ENCODE data around the gene ZNF184.

The ZNF184 gene

DNA sequence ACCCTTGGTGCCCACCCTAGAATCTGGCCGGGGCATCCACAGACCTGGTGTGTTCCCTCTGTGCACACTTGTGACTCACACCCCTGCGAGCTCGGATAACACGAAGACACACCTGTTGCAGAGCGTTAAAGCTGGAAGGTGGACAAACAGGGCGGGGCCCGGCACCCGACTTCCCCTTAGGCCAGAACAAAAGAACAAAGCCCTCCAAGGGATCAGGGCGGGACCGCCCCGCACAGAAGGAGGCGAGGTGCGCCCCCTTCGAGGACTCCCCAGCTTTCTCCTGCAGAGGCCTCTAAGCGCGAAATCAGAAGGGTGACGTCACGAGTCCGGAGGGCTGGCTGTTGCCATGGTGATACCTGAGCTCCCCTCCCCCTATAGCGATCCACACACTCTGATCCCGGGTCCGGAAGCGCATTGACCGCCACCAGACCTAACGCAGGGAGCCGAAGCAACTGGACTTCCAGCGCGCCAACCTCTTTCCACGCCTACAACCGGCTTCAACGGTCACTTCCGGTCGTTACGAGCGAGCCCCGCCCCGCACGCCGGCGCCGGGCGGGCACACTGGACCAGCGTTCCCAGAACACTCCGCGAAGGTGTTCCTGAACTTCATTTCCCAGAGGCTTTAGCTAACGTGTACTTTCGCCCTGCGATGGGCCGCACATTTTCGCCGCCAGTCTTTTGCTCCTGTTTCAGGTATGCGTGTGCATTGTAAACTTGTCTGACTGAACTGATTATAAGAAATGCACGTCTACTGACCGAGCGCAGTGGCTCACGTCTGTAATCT is at the start of gene ZNF184:
TSS of gene ZNF184 (minus strand) at position 489 of the 784 bp plus-strand sequence. CDS start 811 bp downstream, outside the sequence.
- H3K9me3 ChIP-seq (ENCODE audit: control insufficient read depth, insufficient read depth, low read length): no peaks in the 10 kb centered on the region
- H3K36me3 ChIP-seq (ENCODE audit: control insufficient read depth, insufficient read depth, low read length): 0 out of 2 replicates have a peak, but pooled peaks cover 13% of the 10 kb centered on the region
- H3K27ac ChIP-seq (ENCODE audit: low read depth, low read length): peak within 1 kb of the TSS; percentile 86
- H3K4me3 ChIP-seq (ENCODE audit: low read depth, low read length): peak within 1 kb of the TSS; percentile 87
- H3K4me1 ChIP-seq (ENCODE audit: control insufficient read depth, insufficient read depth, low read length): peaks cover 8% of the 10 kb centered on the region; the same call in 1 of the 2 replicates
- H3K9ac ChIP-seq (ENCODE audit: low read depth, low read length): peak within 1 kb of the TSS; percentile 89
- peaks cover 14% of the 10 kb centered on the region for H3K27me3 ChIP-seq (ENCODE audit: control insufficient read depth, insufficient read depth, low read length)

DNA sequence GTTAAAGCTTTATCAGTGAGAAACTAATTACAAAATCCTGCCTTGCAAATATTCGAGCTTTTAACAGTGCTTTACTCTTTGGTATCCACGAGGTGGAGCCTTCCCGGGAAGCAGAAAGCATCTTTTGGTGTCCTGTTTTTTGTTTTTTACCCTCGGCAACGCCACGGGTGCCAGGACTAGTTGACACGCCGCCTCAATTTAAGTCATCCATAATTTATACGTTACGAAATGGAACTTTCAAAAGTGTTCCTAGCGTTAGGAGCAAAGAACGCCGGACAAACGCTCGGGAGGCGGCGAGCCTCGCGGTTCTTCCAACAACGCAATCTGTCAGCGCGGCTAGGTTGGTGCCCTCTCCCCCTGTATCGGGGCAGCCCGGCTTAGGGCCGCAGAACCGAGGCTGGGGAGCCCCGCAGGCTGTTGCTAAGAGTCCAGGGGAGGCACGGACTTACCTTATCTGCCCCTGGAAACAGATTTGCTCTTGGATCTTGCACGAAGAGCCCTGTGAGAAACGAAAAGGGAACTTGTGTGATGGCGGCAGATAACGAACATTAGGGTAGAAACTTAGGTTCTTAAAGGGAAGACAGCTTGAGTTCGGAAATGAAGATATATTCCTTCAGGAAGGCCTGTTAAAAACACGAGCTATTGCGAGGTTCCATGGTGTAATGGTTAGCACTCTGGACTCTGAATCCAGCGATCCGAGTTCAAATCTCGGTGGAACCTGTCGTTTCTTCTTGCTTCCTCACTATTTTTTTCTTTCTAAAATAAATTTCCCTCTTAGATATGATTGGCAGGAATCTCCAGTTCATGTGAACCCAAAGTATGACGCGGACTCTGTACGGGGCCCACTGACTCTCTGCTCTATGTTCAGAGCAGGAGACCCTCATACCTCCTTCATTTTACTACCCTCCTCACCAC is 46.2 kb upstream of the ZNF184 start:
- no peaks in the 10 kb centered on the region for H3K9me3 ChIP-seq (ENCODE audit: control insufficient read depth, insufficient read depth, low read length)
- H3K36me3 ChIP-seq (ENCODE audit: control insufficient read depth, insufficient read depth, low read length): no peaks in the 10 kb centered on the region
- H3K4me1 ChIP-seq (ENCODE audit: control insufficient read depth, insufficient read depth, low read length): no peaks in the 10 kb centered on the region
- H3K27me3 ChIP-seq (ENCODE audit: control insufficient read depth, insufficient read depth, low read length): peaks cover 15% of the 10 kb centered on the region; the same call in 1 of the 2 replicates
- H3K9ac ChIP-seq (ENCODE audit: low read depth, low read length): peak overlapping the region; percentile 66
- peak overlapping the region; percentile 87 for H3K4me3 ChIP-seq (ENCODE audit: low read depth, low read length)
- H3K27ac ChIP-seq (ENCODE audit: low read depth, low read length): peak overlapping the region; percentile 30

GRCh38 chr6:27517928-27518787 is 45.3 kb upstream of the ZNF184 start:
- Histone ChIP-seq H3K4me3 (ENCODE audit: low read depth, low read length) (peak overlapping the region; percentile 87), H3K27me3 (ENCODE audit: control insufficient read depth, insufficient read depth, low read length) (peaks cover 17% of the 10 kb centered on the region; the same call in 1 of the 2 replicates), H3K9me3 (ENCODE audit: control insufficient read depth, insufficient read depth, low read length) (no peaks in the 10 kb centered on the region), H3K36me3 (ENCODE audit: control insufficient read depth, insufficient read depth, low read length) (no peaks in the 10 kb centered on the region), H3K27ac (ENCODE audit: low read depth, low read length) (no peak overlapping the region), H3K9ac (ENCODE audit: low read depth, low read length) (no peak overlapping the region), H3K4me1 (ENCODE audit: control insufficient read depth, insufficient read depth, low read length) (no peaks in the 10 kb centered on the region)

DNA sequence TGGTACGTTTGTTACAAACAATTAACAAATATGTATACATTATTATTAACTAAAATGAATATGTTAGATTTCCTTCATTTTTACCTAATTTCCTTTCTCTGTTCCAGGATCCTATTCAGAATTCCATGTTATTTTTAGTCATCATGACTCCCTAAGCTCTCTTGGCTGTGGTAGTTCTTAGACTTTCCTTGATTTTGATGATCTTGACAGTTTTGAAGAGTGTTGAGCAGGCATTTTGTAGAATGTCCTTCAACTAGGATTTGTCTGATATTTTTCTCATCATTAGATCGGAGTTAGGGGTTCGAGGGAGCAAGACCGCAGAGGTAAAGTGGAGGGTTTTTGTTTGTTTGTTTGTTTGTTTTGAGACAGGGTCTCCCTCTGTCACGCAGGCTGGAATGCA is 44.3 kb upstream of the ZNF184 start:
- Histone ChIP-seq H3K36me3 (ENCODE audit: control insufficient read depth, insufficient read depth, low read length) (no peaks in the 10 kb centered on the region), H3K27ac (ENCODE audit: low read depth, low read length) (no peak overlapping the region), H3K4me3 (ENCODE audit: low read depth, low read length) (no peak overlapping the region), H3K9me3 (ENCODE audit: control insufficient read depth, insufficient read depth, low read length) (no peaks in the 10 kb centered on the region), H3K4me1 (ENCODE audit: control insufficient read depth, insufficient read depth, low read length) (no peaks in the 10 kb centered on the region), H3K27me3 (ENCODE audit: control insufficient read depth, insufficient read depth, low read length) (peaks cover 17% of the 10 kb centered on the region; the same call in 1 of the 2 replicates), H3K9ac (ENCODE audit: low read depth, low read length) (no peak overlapping the region)

DNA sequence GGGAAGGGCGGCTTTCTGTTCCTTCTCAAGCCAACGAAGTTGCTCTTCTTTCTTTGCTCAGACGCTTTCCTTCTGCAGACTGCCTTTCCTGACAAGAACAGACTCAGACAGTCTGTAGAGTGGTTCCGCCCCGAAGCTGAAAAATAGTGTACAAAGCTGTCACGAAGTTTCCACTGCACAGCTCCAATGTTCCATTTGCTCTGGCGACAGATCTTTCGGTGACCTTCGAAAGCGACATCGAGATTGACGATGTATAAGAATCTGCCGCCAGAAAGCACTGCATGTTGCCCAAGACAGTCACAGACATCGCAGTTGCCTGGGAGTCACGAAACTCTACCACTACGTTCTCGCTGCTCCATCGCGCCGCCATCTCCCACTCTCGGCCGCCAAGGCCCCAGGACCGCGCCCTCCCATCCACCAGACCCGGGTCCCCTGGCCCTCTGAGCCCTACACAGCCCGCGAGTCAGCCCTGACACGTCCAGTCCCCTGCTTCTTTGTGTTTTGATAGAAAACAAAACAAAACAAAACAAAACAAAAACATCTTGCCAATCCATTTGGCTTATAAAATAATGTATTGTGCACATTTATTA is 42.1 kb upstream of the ZNF184 start:
- no peaks in the 10 kb centered on the region for H3K4me1 ChIP-seq (ENCODE audit: control insufficient read depth, insufficient read depth, low read length)
- H3K27me3 ChIP-seq (ENCODE audit: control insufficient read depth, insufficient read depth, low read length): peaks cover 17% of the 10 kb centered on the region; the same call in 1 of the 2 replicates
- no peak overlapping the region for H3K9ac ChIP-seq (ENCODE audit: low read depth, low read length)
- H3K36me3 ChIP-seq (ENCODE audit: control insufficient read depth, insufficient read depth, low read length): no peaks in the 10 kb centered on the region
- peak overlapping the region; percentile 41; the same call in 1 of the 2 replicates for H3K4me3 ChIP-seq (ENCODE audit: low read depth, low read length)
- H3K9me3 ChIP-seq (ENCODE audit: control insufficient read depth, insufficient read depth, low read length): no peaks in the 10 kb centered on the region
- H3K27ac ChIP-seq (ENCODE audit: low read depth, low read length): no peak overlapping the region

- Histone ChIP-seq H3K4me3 (ENCODE audit: low read depth, low read length) (no peak overlapping the region), H3K27me3 (ENCODE audit: control insufficient read depth, insufficient read depth, low read length) (peaks cover 17% of the 10 kb centered on the region; the same call in 1 of the 2 replicates)
Measured at GRCh38 chr6:27512525-27512924, 39.6 kb upstream of the ZNF184 start.

DNA sequence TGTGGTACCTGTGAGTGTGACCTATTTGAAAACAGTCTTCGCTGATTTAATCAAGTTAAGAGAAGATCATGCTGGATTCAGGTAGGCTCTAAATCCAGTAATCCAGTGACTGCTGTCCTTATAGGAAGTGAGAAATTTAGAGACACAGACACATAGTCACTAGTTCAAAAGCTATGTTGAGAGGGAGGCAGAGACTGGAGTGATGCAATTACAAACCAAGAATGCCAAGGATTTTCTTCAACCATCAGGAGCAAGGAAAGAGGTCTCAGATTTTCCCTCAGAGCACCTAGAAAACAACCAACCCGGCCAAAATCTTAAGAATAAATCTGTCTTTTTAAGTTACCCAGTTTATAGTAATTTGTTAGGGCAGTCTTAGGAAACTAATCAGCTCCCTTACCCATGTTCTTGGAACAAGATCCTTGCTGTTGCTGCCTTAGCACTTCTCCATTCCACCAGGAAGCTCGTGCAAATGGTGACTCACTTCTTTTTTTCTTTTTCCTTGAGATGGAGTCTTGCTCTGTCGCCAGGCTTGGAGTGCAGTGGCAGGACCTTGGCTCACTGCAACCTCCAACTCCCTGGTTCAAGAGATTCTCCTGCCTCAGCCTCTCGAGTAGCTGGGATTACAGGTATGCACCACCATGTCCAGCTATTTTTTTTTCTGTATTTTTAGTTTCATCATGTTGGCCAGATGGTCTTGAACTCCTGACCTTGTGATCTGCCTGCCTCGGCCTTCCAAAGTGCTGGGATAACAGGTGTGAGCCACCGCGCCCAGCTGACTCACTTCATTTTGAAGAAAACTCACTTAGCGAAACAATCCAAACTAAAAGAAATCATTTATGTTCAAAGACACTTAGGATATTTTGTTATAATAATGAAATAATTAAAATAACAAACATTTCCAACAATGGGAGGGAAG is 34.4 kb upstream of the ZNF184 start:
- H3K36me3 ChIP-seq (ENCODE audit: control insufficient read depth, insufficient read depth, low read length): no peaks in the 10 kb centered on the region
- H3K4me1 ChIP-seq (ENCODE audit: control insufficient read depth, insufficient read depth, low read length): peaks cover 9% of the 10 kb centered on the region
- no peak overlapping the region for H3K9ac ChIP-seq (ENCODE audit: low read depth, low read length)
- no peaks in the 10 kb centered on the region for H3K9me3 ChIP-seq (ENCODE audit: control insufficient read depth, insufficient read depth, low read length)
- no peak overlapping the region for H3K27ac ChIP-seq (ENCODE audit: low read depth, low read length)
- H3K27me3 ChIP-seq (ENCODE audit: control insufficient read depth, insufficient read depth, low read length): no peaks in the 10 kb centered on the region
- H3K4me3 ChIP-seq (ENCODE audit: low read depth, low read length): no peak overlapping the region

More at GRCh38 chr6:27512525-27512924, 39.6 kb upstream of the ZNF184 start:
- no peak overlapping the region for H3K27ac ChIP-seq (ENCODE audit: low read depth, low read length)
- H3K9ac ChIP-seq (ENCODE audit: low read depth, low read length): no peak overlapping the region
- H3K9me3 ChIP-seq (ENCODE audit: control insufficient read depth, insufficient read depth, low read length): no peaks in the 10 kb centered on the region
- no peaks in the 10 kb centered on the region for H3K36me3 ChIP-seq (ENCODE audit: control insufficient read depth, insufficient read depth, low read length)
- H3K4me1 ChIP-seq (ENCODE audit: control insufficient read depth, insufficient read depth, low read length): no peaks in the 10 kb centered on the region

- Histone ChIP-seq H3K27ac (ENCODE audit: low read depth, low read length) (peak overlapping the region; percentile 33), H3K4me3 (ENCODE audit: low read depth, low read length) (peak overlapping the region; percentile 49), H3K9ac (ENCODE audit: low read depth, low read length) (no peak overlapping the region), H3K27me3 (ENCODE audit: control insufficient read depth, insufficient read depth, low read length) (no peaks in the 10 kb centered on the region), H3K36me3 (ENCODE audit: control insufficient read depth, insufficient read depth, low read length) (no peaks in the 10 kb centered on the region), H3K9me3 (ENCODE audit: control insufficient read depth, insufficient read depth, low read length) (no peaks in the 10 kb centered on the region), H3K4me1 (ENCODE audit: control insufficient read depth, insufficient read depth, low read length) (peaks cover 9% of the 10 kb centered on the region)
Measured at GRCh38 chr6:27505209-27506027, 32.5 kb upstream of the ZNF184 start.

Measured in HUES48 (cell line).